HuH-7 (cell line): Measurements from ENCODE around the gene TDP1.

Source experiments
- DNase-seq: peaks from one replicate; pipeline ENCODE4 v3.0.0; 2011; ENCODE audit warnings: low spot score

TDP1 gene

DNA sequence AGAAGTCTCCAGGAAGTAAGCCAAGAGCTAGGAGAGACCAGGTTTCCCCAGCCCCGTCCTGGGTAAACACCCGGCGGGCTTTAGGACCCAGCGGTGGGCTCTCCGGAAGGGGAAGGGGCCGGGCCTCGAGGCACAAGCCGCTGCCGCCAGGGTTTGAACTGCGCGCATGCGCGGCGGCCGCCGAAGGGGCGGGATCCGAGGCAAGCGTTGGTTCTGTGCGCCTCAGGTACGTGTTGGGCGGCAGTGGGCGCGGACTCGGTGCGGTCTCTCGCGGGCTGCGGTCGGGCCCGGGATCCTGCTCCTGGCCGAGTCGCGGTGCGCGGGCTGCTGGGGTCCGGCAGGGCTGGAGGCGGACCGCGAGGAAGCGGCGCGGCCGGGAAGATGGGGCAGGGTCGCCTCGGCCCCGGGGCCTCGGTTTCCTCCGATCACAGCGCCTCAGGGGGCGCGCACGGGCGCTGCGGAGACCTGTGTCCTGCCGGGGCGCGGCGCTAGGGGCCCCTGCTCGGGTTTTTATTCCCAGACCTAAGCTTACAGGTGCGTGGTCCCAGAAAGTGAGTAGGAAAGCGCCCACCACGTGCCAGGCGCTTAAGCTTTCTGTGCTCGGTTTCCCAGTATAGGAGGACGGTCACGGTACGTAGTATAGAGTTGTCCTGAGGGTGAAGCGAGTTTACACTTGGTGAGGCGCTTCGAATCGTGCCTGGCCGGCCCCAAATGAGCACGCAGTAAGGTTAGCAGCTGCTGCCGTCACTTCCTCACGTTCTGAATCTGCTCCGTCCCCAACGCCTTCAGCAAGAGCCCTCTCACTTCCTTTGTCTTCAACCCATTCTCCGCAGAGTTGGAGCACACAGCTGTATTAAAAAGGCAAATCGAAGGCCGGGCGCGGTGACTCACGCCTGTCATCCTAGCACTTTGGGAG, at the start of gene TDP1:
TDP1 (plus strand) TSS at position 183 of the 916 bp plus-strand sequence. CDS start 7,188 bp downstream, outside the sequence.
- DNase-seq = peak; percentile 91

DNA sequence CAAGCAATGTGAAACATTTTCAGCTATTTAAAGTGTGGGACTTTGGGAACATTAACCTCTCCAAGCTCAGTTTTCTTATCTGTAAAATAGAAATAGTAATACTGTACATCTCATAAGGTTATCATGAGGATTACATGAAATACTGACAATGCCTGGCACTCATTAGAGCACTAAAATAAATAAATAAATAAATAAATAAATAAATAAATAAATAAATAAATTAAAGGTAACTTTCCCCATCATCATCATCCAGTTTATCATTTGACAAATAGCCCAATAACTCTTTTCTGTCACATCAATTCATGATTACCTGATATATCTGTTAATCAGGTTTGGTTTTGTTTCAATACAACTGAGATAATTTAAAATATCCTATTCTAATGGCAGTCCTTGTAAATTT, 49.7 kb upstream of the TDP1 start:
- no peak for DNase-seq

DNA sequence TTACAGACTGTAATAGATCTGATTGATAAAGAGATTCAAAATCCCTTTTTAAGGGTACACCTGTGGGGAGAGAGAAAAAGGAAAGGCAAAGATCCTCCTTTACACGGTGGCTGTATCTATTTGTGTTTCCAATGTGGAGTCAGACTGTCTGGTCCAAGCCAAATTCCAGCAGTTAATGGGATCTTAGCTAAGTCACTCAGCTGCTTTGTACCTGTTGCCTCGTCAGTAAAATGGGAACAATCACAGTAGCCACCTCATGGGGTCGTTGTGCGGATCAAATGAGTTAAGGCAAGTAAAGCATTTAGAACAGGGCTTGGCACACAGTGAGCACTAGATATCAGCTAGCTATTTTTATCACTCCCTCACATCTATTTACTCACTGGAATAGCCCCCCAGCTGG, 48.1 kb upstream of the TDP1 start:
- DNase-seq = no peak

- no peak for DNase-seq
Observed at GRCh38 chr14:89908712-89909450, 46.8 kb upstream of the TDP1 start.

- DNase-seq = no peak
Observed at GRCh38 chr14:89909586-89909985, 46.1 kb upstream of the TDP1 start.

DNA sequence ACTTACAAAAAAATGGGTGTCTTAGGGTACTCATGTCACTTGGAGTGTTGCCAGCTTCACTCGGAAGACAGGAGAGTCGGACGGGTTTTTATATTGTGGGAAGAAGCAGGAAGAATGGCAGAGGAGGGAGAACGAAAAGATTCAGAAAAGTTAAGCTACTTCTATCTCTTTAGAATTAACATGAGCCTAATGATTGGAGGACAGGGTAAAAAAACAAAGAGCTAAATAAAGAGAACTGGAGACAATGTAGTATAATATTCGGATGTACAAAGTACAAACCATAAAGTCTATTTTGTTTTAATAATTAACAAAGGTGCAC, 45.1 kb upstream of the TDP1 start:
- no peak for DNase-seq

DNA sequence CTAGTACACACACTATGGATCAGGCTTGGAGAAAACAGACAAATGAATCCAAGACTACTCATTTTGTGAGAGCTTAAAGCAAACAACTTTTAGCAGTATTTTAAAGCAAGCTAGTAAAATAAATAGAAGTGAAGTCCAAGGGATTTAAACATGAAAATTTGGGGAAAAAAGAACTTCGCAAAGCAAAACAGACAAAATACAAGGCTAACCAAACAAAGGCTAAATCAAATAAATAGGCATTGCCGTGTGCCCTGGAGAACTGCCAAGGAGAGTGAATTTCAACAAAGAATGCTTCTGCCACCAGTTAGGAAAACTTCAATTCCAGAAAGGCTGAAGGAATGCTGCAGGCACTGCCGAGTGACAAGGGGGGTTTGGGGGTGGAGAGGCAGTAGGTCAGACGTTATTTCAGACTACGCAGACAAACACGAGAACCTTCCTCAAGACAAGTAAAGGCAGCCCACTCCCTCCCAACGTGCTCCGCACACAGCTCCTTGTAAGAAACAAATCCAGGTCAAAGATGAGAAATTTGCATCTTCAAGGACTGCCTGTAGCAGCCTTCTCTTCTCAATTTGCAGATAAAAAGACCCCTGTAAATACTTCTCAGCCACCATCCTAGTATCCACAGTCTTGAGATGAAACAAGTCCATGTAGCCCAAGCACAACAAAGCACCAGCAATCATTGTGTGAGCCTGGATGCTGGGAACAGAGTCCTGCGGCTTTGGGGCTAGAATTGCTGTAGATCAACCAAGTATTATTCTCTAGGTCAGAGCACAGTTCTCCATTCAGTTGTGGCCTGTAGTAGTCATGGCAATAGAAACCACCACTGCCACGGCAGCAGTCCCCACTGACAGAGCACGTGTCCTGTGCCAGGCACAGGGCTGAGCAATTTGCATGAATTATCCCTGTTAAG, 44.5 kb upstream of the TDP1 start:
- DNase-seq = no peak

DNA sequence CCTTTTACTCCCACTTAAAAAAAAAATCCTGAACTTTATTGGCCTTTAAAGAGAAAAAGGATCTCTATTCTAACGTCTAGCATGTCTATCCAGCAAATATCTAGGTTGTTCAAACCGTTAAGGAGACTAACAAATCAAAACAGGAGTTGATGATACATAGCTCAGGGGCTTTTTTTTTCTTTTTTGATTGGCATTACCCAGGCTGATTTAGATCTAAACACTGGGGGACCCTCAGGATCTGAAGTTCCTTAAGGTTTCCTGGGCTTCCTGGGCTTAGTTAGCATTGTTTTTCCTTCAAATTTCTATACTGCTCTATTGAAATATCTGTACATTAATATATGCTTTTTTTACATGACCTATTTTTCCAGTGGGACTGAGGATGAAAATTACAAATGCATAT, 43.5 kb upstream of the TDP1 start:
- DNase-seq = no peak

- no peak for DNase-seq
Observed at GRCh38 chr14:89912667-89913211, 43.0 kb upstream of the TDP1 start.

DNA sequence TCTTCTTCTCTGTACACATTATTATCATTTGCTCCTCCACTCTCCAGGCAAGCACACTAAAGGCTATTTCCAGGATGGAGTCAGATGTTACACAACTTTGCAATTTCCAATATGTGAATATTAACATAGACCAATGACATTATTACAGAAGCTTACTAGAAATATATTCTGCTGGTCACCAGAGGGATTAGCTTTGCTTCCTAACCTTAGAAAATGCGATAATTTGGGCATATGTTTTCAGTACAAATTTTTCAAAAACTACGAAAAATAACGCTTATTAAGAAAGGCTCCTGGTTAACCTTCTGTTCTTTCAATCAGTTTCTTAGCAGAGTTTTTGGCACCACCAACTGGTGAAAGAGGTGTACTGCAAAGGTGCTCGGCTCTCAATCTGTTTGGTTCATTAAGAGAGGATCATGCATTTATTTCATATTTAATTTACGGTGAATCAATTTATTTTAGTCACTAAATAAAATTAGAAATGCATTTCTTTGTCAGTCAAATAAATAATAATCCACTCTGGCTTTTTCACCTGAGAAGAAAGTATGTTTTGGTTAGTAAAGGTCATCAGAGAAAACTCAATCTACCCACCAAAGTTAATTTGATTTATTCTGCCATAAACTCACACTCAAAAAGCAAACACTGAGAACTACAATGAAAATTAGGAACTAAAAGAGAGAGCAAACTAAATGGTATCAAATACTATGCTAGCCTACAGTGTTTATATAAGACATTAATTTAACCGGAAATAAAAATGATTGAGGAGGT, 40.4 kb upstream of the TDP1 start:
- DNase-seq = no peak

DNA sequence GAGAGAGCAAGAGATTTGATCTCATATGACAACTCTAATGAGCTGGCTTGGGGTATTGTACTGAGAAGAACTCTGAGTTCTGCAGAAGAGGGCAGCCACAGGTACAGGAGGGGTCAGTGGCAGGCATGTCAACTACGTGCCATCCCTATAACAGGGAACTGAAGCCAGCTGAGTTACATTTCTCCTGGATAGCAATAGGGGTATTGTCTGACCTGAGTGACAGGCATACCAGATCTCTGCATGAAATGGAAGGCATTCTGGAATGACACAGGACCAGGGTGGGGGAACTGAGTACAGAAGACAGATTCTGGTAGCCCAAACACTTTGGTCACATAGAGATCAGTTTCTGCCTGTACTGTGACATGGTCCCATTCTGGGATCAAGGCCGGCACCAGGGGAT, 37.0 kb upstream of the TDP1 start:
- no peak for DNase-seq

GRCh38 chr14:89920056-89920455, 35.7 kb upstream of the TDP1 start:
- no peak for DNase-seq

DNA sequence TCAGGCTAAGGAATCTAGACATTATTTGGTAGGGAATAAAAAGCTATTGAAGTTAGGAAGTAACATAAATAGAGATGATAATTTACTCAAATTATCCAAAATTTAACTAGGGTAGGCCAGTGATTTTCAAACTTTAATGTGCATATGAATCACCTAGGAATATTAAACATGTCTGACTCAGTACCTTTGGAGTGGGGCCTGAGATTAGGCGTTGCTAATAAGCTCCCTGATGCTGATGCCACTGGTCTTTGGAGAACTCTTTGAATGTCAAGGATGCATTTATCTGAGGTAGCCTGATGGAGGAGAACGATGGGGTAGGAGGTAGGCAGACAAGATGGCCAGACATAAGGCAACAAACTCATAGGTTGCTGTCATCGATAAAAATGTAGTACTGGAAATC, 34.4 kb upstream of the TDP1 start:
- DNase-seq = no peak

- no peak for DNase-seq
Observed at GRCh38 chr14:89922031-89922907, 33.5 kb upstream of the TDP1 start.

GRCh38 chr14:89924268-89924667, 31.5 kb upstream of the TDP1 start:
- DNase-seq = no peak

DNA sequence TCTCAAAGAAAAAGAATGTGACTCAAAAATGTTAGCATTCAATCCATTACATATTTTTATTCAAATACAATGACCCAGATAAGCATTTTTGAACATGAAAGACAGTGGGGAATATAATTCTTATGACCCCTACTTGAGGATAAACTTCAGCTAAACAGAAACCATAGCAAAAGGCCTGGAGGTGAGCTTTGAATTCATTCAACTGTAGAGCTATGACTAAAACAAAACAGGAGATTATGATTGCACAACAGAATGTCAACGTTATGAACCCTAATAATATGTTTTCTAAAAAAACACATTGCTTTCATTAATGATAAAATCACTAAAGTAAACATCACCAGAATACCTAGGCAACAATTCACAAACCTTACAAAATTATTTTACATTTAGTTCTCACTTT, 29.0 kb upstream of the TDP1 start:
- no peak for DNase-seq

- DNase-seq = no peak
Observed at GRCh38 chr14:89927186-89927865, 28.4 kb upstream of the TDP1 start.

- DNase-seq = no peak
Observed at GRCh38 chr14:89933002-89933401, 22.7 kb upstream of the TDP1 start.

DNA sequence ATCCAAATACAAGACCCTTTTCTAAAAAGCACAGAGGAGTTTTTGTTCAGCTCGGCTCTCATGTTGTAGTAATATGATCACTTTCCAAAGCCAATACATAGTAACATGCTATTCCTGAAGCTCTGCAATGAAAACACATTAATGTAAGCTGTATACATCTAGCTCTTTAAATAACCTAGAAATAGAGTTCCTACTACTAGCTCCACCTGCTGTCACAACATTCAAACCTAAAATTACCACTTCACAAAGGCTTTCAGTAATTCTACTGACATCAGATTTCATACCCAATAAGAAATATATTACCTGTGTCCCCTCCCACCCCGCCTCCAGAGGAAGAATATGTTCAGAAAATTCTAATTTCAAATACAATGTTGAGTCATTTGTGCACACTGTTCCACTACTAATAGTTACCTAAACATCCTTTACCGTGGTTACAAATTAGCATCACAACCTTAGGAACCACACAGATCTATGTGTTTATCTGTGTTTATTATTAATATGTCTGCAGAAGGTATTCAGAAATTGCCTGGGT, 19.0 kb upstream of the TDP1 start:
- no peak for DNase-seq
